Measurements from ENCODE around the gene RACK1. TPM values are rescaled to one million over a fixed set of nuclear protein-coding genes. Genes with fewer than 3 reads are reported as not detected.

RACK1 gene
- total RNA-seq, 4 donors from 2014 or later: 1,928 to 2,385 (median 2,165) TPM

DNA sequence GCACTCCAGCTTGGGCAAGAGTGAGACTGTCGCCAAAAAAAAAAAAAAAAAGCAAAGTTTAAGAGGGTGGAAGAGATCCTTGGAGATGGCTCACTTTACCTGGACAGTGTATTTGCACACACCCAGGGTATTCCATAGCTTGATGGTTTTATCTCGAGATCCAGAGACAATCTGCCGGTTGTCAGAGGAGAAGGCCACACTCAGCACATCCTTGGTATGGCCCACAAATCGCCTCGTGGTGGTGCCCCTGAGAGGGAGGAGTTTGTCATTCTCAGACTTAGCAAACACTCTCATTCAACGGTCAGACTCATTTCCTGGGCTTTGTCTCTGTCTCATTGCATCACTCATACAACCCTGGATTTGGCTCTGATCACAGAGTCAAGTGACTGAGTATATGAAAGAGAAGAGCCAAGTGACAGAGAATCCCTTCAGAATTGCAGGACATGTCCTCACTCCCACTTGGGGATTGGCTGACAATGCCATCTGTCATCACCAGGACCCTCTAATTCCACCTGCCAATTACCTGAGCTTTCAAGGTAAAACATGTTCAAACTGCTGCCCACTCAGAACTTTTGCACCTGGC, 2.2 kb downstream of the RACK1 start:
- DNase-seq (ENCODE audit: low spot score) (no peak), ATAC-seq (ENCODE audit: low FRiP score) (no peak)
- TF ChIP-seq, protein P1, sequence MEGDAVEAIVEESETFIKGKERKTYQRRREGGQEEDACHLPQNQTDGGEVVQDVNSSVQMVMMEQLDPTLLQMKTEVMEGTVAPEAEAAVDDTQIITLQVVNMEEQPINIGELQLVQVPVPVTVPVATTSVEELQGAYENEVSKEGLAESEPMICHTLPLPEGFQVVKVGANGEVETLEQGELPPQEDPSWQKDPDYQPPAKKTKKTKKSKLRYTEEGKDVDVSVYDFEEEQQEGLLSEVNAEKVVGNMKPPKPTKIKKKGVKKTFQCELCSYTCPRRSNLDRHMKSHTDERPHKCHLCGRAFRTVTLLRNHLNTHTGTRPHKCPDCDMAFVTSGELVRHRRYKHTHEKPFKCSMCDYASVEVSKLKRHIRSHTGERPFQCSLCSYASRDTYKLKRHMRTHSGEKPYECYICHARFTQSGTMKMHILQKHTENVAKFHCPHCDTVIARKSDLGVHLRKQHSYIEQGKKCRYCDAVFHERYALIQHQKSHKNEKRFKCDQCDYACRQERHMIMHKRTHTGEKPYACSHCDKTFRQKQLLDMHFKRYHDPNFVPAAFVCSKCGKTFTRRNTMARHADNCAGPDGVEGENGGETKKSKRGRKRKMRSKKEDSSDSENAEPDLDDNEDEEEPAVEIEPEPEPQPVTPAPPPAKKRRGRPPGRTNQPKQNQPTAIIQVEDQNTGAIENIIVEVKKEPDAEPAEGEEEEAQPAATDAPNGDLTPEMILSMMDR (IDR thresholded peaks at IDR 0.05): no peak

DNA sequence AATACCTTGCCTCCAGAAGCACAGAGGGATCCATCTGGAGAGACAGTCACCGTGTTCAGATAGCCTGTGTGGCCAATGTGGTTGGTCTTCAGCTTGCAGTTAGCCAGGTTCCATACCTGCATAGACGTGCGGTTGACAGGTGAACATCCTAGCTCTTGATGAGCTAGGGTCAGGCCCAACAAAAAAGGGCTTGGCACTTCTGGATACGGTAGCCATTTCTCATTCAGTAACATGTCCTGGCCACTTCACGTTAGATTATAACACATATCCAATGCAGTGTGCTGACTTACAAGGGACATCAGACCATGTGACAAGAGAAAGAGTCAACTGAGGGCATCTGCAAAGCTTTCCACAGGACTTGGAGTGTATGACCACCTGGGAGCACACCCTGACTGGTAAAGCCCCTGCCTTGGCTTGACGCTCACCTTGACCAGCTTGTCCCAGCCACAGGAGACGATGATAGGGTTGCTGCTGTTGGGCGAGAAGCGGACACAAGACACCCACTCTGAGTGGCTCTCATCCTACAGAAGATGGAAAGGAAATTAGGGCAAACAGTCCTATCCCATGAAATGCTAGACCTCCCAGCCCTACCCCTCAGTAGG, 4.5 kb downstream of the RACK1 start:
- TF ChIP-seq, protein P1 (IDR thresholded peaks at IDR 0.05): no peak
- ATAC-seq (ENCODE audit: low FRiP score) (no peak), DNase-seq (ENCODE audit: low spot score) (no peak)

DNA sequence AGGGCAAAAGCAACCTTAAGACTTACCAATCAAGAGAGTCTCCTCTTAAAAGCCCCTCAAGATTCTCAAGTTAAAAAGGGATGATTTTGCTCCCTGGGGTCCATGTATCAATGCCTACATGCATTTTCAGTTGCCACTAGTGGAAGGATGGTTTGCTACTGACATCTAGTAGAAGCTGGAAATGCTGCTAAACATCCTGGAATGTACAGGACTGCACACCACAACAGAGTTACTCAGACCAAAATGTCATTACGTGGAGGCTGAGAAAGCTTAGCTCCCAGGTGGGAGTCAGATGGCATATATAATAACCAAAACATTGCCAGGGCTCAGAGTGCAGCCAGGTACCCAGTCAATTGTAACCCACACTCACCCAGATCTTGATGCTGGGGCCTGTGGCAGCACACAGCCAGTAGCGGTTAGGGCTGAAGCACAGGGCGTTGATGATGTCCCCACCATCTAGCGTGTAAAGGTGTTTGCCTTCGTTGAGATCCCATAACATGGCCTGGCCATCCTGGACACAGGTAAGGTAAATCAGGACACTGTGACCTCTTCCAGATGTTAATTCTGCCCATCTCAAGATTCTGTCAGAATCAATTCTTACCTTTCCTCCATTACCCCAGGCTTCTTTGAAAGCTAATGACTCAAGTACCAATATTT, 5.8 kb downstream of the RACK1 start:
- no peak for ATAC-seq (ENCODE audit: low FRiP score)
- DNase-seq (ENCODE audit: low spot score): no peak
- TF ChIP-seq, protein P1 (IDR thresholded peaks at IDR 0.05): no peak

DNA sequence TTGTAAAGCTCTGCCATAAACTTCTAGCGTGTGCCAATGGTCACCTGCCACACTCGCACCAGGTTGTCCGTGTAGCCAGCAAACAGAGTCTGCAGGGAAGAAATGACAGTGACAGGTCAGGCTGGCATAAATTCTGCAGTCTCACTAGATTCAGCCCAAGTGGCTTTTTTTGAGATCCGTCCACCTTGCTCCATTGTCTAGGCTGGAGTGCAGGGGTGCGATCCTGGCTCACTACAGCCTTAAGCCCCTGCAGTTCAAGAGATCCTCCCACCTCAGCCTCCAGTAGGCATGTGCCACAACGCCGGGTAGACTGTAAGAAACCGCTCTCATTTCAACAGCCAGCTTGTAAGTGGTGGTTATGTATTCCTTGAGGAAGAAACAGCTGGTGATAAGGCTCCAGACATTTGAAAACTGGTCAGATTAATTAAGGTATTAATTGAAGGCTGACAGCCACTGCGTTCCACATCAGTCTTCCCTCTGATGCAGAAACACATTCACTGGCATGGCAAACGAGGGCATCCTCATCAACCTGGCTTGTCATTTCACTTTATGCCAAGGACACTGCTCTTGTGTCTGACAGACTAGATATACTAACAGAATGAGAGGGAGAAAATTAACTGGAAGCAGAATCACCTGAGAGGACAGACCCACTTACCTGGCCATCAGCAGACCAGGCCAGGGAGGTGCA, 6.6 kb downstream of the RACK1 start:
- no peak for DNase-seq (ENCODE audit: low spot score)
- TF ChIP-seq, protein P1 (IDR thresholded peaks at IDR 0.05): no peak
- ATAC-seq (ENCODE audit: low FRiP score): no peak

DNA sequence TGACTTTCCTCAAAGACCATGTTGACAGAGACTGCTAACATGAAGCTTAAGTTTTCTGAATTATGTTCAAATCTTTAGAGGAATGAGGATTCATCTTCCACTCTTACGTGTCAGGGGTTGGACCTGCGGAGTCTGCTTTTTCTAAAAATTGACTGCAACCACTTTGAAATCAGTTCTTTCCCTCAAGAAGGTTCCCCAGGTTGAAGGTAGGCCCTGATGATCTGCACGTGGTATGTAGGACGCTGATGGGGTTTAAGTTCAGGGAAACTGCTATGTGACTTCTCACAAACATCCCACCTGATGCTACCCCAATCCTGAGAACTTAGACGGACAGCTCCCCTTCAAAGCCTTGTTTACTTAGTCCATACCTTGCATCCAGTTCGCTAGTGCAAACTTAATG, 7.2 kb downstream of the RACK1 start:
- TF ChIP-seq, protein P1 (IDR thresholded peaks at IDR 0.05): no peak
- no peak for DNase-seq (ENCODE audit: low spot score)
- no peak for ATAC-seq (ENCODE audit: low FRiP score)

DNA sequence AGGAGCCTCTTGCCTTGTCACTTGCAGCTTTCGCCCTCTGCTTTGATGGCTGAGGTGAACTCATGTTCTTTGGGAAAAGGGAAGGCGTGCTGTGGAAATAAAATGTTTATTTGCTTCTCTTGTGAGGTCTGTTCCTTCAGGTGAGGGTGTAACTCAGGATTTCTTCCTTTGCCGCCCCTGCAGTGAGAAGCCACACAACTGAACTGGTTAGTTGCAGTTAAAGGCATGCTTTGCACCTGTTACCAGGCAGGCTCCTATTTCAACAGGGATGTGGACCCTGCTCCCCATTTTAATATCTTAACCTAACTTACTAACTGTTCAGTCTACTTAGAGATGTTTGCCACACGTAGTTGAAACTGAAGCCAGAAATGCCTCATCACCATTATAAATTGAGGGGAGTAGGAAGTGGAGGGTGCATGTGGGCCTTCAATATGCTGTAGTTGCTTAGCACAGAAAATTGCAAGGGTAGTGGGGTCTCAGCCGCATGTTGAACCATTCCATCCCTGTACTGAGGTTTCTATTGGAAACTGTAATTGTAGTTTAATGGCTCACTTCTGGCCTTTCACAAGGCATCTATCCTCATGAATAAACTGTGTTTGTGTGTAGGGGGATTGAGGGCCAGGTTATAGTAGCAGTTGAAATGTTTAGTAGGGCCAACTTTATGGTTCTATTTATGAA, 7.9 kb downstream of the RACK1 start:
- no peak for ATAC-seq (ENCODE audit: low FRiP score)
- TF ChIP-seq, protein P1 (IDR thresholded peaks at IDR 0.05): no peak
- no peak for DNase-seq (ENCODE audit: low spot score)

All from omental fat pad (tissue), 4 donors.